Adrenal gland (tissue), 12 donors: ENCODE data around the gene RAD51. TPM values are rescaled to one million over a fixed set of nuclear protein-coding genes. Genes with fewer than 3 reads are reported as not detected.
"Not testable (repeated sequence)": the region's sequence is repeated elsewhere in the genome, so short reads cannot be mapped to it uniquely, and the experiment has no call there.

ENCODE experiments used
- DNase-seq, 7 donors: peaks; one replicate each; pipeline ENCODE4 v3.0.0-alpha.2; 2019 to 2020
- H3K27ac ChIP-seq, 5 donors: fragments of 200-600 bp; sonication (generic) in 4 of 5; 1 replicate in 3 of 5; 2 replicates in 2 of 5; pipeline versions ENCODE4 v1.5.1 to v1.8.0; 2016 to 2020; ENCODE audit warnings: mild to moderate bottlenecking in 1 of 5
- H3K27me3 ChIP-seq: fragments of 200-600 bp; 2 replicates; pipeline ENCODE4 v1.8.0; 2021
- H3K36me3 ChIP-seq, 2 donors: fragments of 200-600 bp; replicated peaks in 1 of 2; 1 replicate in 1 of 2; 2 replicates in 1 of 2; pipeline versions ENCODE4 v1.5.1 to v1.8.0; 2018 to 2022
- H3K4me1 ChIP-seq, 2 donors: fragments of 200-600 bp; replicated peaks in 1 of 2; 1 replicate in 1 of 2; 2 replicates in 1 of 2; pipeline versions ENCODE4 v1.5.1 to v1.8.0; 2018 to 2021
- H3K4me3 ChIP-seq, 4 donors: fragments of 200-600 bp; sonication (generic) in 3 of 4; one replicate each; pipeline ENCODE4 v1.5.1; 2016 to 2018
- H3K9me3 ChIP-seq, 3 donors: fragments of 200-600 bp; sonication (generic) in 1 of 3; replicated peaks in 1 of 3; 1 replicate in 2 of 3; 2 replicates in 1 of 3; pipeline versions ENCODE4 v1.5.1 to v1.8.0; 2016 to 2021
- CTCF ChIP-seq, 6 experiments: fragments of 450-650 bp in 4 of 6; fragments of 200-600 bp in 2 of 6; sonication (generic) in 1 of 6; IDR thresholded peaks; 1 replicate in 5 of 6; 2 replicates in 1 of 6; pipeline versions ENCODE4 v1.5.1 to v1.8.0; 2016 to 2021; ENCODE audit warnings: antibody characterized with exemption in 6 of 6, mild to moderate bottlenecking in 2 of 6, moderate library complexity in 1 of 6
- POLR2A ChIP-seq, 2 donors: fragments of 450-650 bp; IDR thresholded peaks; one replicate each; pipeline ENCODE4 v1.6.1; 2017; ENCODE audit warnings: antibody characterized with exemption in 2 of 2, mild to moderate bottlenecking in 2 of 2, moderate library complexity in 1 of 2
- WGBS, 4 donors: extraction: QIAGEN DNeasy Blood & Tissue Kit in 2 of 4; methylation state at CpG; one replicate each; pipeline versions ENCODE4 v1.1.5 to v1.1.7; 2013 to 2017; 5-methylcytosine and 5-hydroxymethylcytosine counted together
- intact Hi-C, 2 donors: fragments of 100-400 bp; cut with DNase I; formaldehyde crosslinking; loops; one replicate each; pipeline versions ENCODE4 v1.14.1 to v1.15.0; 2022 to 2023
- polyA plus RNA-seq, 3 donors: library from polyadenylated mRNA; stranded (reverse); fragments of 200-250 nt in 2 of 3; fragments of 350-450 nt in 1 of 3; fragmentation: Illumina TruSeq in 1 of 3; extraction: RNeasy Lipid Tissue Mini Kit (QIAGEN cat#74804) in 1 of 3; gene quantifications; one replicate each; pipeline ENCODE4 v1.2.3, GENCODE V29; 2013 to 2014
- total RNA-seq, 9 donors: library from RNA; depleted of rRNA in 4 of 9; stranded (reverse); fragments of >200 nt in 4 of 9; fragments of 120-200 nt in 1 of 9; fragmentation: NEBNext Ultra II Directional in 1 of 9; extraction: Animal tissue kit (Norgen Biotek cat#: 25700) in 1 of 9; gene quantifications; one replicate each; pipeline versions ENCODE4 v1.1.0 to v1.2.4, GENCODE V29; 2013 to 2023
- donor health status: healthy with polysubstance abuse.
- donor health status: Bipolar disorder and iron deficiency.
- donor health status: DM: yes; HTN: yes; CAD: no.
- donor health status: DM: no; HTN: no; CAD: no.
- donor health status: DM: no; HTN: no; CAD: no.
- donor health status: DM: yes; HTN: yes; CAD: no.

RAD51 gene
- total and polyA plus RNA-seq, 12 donors, result 0.47 to 5.2 (median 0.82) TPM; not detected in 3

GRCh38 chr15:40660686-40661085 is 34.3 kb upstream of the RAD51 start:
- intact Hi-C loops, result no loop called here
- no peaks in the 10 kb centered on the region for H3K27me3 ChIP-seq
- H3K4me1 ChIP-seq, result no peaks in the 10 kb centered on the region
- H3K9me3 ChIP-seq, result no peaks in the 10 kb centered on the region
- no peak overlapping the region for H3K4me3 ChIP-seq
- H3K27ac ChIP-seq, result no peak overlapping the region
- no peak for TF ChIP-seq POLR2A (IDR thresholded peaks at IDR 0.05)
- TF ChIP-seq CTCF (IDR thresholded peaks at IDR 0.05), result no peak
- no peak for DNase-seq
- no peaks in the 10 kb centered on the region for H3K36me3 ChIP-seq
- WGBS, 4 donors, result 96 to 100% (median 97%) methylated on average over 5 of the region's 5 CpGs

GRCh38 chr15:40664909-40665308 is 30.1 kb upstream of the RAD51 start:
- Histone ChIP-seq H3K27me3 (no peaks in the 10 kb centered on the region), H3K36me3 (no peaks in the 10 kb centered on the region), H3K9me3 (no peaks in the 10 kb centered on the region), H3K4me3 (no peak overlapping the region), H3K4me1 (no peaks in the 10 kb centered on the region), H3K27ac (no peak overlapping the region)
- DNase-seq, result no peak
- TF ChIP-seq CTCF (IDR thresholded peaks at IDR 0.05) (no peak), POLR2A (IDR thresholded peaks at IDR 0.05) (no peak)
- intact Hi-C loops, result no loop called here
- WGBS, 4 donors, result 95 to 96% (median 95%) methylated on average over 7 of the region's 7 CpGs

- H3K4me1 ChIP-seq, H3K36me3 ChIP-seq, intact Hi-C loops, DNase-seq, H3K9me3 ChIP-seq, H3K27ac ChIP-seq, H3K27me3 ChIP-seq, H3K4me3 ChIP-seq: not testable (repeated sequence)
- 85 to 94% (median 91%) methylated on average over 4 to 6 of the region's 6 CpGs for WGBS, 4 donors
Measured at GRCh38 chr15:40676290-40676689, 18.7 kb upstream of the RAD51 start.

- intact Hi-C loops, H3K36me3 ChIP-seq, H3K27ac ChIP-seq, H3K4me1 ChIP-seq, H3K27me3 ChIP-seq, H3K4me3 ChIP-seq, H3K9me3 ChIP-seq, DNase-seq: not testable (repeated sequence)
- 92 to 93% (median 92%) methylated on average over 15 to 33 of the region's 38 CpGs; no CpG with 5 or more reads in 1 of the 4 donors for WGBS, 4 donors
Measured at GRCh38 chr15:40676906-40677305, 18.1 kb upstream of the RAD51 start.

- intact Hi-C loops, result no loop called here
- no peak for DNase-seq
Measured at GRCh38 chr15:40680151-40680550, 14.8 kb upstream of the RAD51 start.

GRCh38 chr15:40680959-40681358 is 14.0 kb upstream of the RAD51 start:
- H3K27ac ChIP-seq, H3K27me3 ChIP-seq, H3K4me1 ChIP-seq, DNase-seq, H3K9me3 ChIP-seq, intact Hi-C loops, H3K36me3 ChIP-seq, H3K4me3 ChIP-seq: not testable (repeated sequence)
- WGBS, 4 donors, result 59 to 95% (median 61%) methylated on average over 1 of the region's 1 CpG

More at GRCh38 chr15:40680151-40680550, 14.8 kb upstream of the RAD51 start:
- WGBS, 4 donors, result 92 to 95% (median 94%) methylated on average over 1 of the region's 1 CpG
- H3K27me3 ChIP-seq, result no peaks in the 10 kb centered on the region
- no peak overlapping the region for H3K27ac ChIP-seq
- TF ChIP-seq POLR2A (IDR thresholded peaks at IDR 0.05) (no peak), CTCF (IDR thresholded peaks at IDR 0.05) (no peak)
- no peaks in the 10 kb centered on the region for H3K9me3 ChIP-seq
- no peaks in the 10 kb centered on the region for H3K36me3 ChIP-seq
- H3K4me1 ChIP-seq, result no peaks in the 10 kb centered on the region
- no peak overlapping the region for H3K4me3 ChIP-seq
